D341Med (cell line): ENCODE data around the gene CPO.

Source experiments
- DNase-seq: peaks from one replicate; pipeline ENCODE4 v3.0.0; 2012; ENCODE audit warnings: low spot score

CPO gene

GRCh38 chr2:206974551-206974950 is 35.2 kb downstream of the CPO start:
- no peak for DNase-seq

DNA sequence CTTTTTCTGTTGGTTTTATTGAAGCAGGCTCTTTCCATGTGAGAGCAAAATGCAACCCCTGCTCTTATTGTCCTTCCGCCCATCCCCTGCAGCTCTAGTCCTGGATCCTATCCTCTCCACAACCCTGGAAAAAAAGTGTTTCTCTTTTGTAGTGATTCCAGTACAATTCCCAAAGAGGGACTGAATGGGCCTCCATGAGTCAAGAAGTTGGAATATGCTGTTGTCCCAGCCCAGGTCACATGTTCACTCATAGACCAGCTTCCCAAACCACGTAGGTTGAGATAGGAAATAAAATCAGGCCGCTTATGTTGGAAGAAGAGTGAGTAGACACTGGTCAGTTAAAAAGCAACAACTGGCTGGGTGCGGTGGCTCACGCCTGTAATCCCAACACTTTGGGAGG is 39.4 kb downstream of the CPO start:
- DNase-seq = no peak

GRCh38 chr2:206979365-206979764 is 40.0 kb downstream of the CPO start:
- DNase-seq = no peak

GRCh38 chr2:206979922-206980321 is 40.6 kb downstream of the CPO start:
- no peak for DNase-seq

GRCh38 chr2:206980413-206980812 is 41.1 kb downstream of the CPO start:
- no peak for DNase-seq

GRCh38 chr2:206981086-206981674 is 41.9 kb downstream of the CPO start:
- DNase-seq = no peak

DNA sequence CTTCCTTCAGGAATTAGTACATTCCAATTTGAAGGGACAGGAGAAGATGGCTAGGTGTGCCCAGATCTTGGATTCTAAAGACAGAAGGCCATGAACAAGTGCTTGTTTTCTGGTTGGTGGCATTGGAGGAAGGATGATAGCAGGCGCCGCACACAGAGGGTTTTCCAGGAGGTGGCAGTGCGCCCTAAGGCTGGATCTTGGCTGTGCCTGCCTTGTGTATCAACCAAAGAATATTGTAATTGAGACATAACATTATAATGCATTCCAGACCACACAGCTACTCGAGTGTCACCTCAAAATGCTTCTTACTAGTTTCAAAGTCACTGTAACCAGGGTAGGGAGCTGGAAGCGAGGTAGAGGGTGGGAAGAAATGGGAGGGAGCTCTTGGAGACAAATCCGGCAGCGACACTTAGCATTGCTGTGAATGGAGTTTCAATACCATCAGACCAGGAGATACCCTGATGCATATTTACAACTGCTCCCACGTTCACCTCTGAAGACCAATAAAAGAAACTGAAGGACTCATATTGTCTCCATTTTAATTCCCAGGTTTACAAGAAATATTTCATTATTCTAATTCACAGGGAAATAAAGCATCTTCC is 42.5 kb downstream of the CPO start:
- peak; percentile 77 for DNase-seq

DNA sequence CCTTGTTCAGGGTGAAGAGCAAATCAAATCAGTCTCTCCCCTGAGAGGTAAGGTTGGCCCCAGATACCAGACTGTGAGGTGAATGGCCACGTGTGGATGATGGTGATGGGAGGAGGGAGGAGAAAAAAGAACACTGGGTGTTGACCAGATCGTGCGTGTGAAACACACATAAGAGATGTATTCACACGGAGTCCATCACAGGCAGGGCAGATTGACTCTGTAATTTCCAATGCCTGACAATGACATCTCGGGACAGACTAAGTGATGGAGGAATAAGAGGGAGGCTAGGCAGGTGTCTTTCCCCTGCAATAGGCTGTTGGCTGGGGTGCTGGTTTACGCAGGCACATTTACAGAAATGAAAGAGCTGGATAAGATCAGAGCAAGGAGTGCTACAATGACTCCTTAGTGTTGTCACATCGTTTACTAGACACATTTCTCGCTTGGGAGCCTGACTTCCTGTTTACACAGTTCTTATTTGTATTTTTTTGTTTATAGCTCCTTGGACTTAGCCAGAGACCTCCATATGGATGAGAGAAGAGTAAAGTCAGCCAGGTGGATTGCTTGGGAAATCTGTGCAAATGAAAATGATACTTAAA is 43.1 kb downstream of the CPO start:
- DNase-seq = no peak

DNA sequence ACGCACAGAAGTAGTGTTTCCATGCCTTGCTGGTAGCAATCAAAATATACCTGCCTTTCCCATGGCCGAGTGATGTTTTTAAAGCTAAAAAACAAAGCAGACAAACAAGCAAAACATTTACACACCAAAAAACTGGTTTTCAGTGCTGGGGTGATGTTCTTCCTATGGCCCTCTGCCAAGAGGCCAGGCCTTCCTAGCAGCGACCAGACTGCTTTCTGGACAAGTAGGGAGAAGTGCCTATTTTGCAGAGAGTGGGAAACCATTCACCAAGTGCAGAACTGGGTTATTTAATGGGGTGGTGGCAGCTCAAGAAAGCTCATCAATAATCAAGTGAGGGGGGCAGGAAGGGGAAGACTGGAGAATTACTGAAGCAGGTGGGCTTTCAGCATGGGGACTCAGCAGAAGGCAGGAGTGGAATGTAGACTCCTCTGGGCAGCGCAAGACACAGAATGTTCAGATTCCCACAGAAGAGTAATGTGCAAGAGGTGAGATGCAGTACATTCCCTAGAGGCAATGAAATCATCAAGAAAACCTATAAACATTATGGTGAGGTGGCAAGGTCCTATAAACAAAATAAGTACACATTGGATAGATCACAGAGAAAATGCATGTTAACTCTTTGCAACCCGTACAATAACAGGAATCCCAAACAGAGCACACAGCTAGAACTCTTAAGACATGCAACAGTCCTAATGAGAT is 44.0 kb downstream of the CPO start:
- DNase-seq = no peak

- DNase-seq = no peak
Measured at GRCh38 chr2:206984206-206984605, 44.9 kb downstream of the CPO start.

- no peak for DNase-seq
Measured at GRCh38 chr2:206986943-206987342, 47.6 kb downstream of the CPO start.

- DNase-seq = no peak
Measured at GRCh38 chr2:206987810-206988209, 48.5 kb downstream of the CPO start.

GRCh38 chr2:206988884-206989283 is 49.6 kb downstream of the CPO start:
- no peak for DNase-seq

- peak; percentile 75 for DNase-seq
Measured at GRCh38 chr2:206989311-206989710, 50.0 kb downstream of the CPO start.

- DNase-seq = no peak
Measured at GRCh38 chr2:206990360-206990759, 51.0 kb downstream of the CPO start.

DNA sequence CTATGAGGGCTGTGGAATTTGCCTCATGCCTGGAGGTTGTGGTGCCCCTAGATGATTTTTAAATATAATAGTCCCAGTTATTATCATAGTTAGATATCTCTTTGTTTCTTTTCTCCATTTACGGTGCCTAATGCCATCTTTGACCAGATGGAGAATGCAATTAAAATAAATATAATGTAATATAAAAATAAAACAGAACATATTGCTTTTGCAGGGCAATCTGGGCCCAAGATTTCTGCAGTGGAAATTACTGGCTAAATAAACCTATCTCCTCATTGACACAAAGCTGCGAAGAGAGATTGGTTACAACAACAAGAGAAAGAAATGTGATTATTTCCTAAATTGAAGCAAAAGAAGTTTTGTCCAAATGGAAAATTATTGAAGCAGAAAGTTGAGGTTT is 51.8 kb downstream of the CPO start:
- DNase-seq = no peak

DNA sequence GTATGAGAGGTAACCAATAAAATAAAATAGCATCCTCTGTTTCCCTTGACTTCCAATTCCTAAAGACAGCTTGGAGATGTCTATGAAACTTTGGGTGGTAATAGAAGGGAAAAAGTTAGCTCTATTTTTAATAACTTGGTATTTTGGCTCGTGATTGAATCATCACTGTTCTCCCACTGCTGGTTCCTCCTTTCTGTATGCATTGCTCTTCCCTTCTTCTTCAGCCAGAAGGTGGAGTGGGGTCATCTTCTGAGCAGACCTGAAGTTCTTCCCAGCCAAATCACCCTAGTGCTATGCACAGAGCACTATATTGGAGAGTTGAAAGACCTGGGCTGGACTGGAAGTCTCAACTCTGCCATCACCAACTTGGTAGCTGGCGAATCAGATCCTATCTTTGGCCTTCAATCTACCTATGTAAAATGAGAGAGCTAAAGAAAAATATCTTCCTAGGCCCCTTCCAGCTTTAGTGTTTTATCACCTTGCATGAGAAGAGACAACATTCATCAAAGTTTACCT is 54.1 kb downstream of the CPO start:
- no peak for DNase-seq

- DNase-seq = no peak
Measured at GRCh38 chr2:206993964-206994363, 54.6 kb downstream of the CPO start.

- no peak for DNase-seq
Measured at GRCh38 chr2:206996556-206997065, 57.3 kb downstream of the CPO start.

- no peak for DNase-seq
Measured at GRCh38 chr2:207008105-207008990, 69.0 kb downstream of the CPO start.

GRCh38 chr2:207012461-207012860 is 73.1 kb downstream of the CPO start:
- DNase-seq = no peak

DNA sequence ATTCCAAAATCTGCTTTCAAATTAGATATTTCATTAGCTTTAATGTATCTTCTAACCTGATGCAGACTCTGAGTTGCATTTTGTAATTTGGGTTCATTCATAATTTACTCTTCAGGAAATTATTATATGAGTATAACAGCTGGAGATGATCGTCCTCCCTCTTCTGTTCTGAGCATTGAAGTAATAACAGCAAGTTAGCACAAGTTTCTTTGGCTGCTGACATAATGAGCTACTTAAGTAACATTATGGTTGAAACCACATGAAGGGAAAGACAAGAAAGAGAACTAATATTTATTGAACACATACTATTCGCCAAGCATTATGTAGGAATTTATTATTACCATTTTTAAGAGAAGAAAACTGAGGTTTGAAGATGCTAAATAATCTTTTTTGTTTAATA is 75.1 kb downstream of the CPO start:
- DNase-seq = no peak
